SK-N-SH (cell line): ENCODE data around the gene ANKMY1. TPM values are rescaled to one million over a fixed set of nuclear protein-coding genes. Genes with fewer than 3 reads are reported as not detected.

ENCODE experiments used
- CTCF ChIA-PET: fragments of 300-600, 350-600 bp; formaldehyde crosslinking; extraction: SDS; loops from one replicate; lab custom pipeline; 2021; lab: Yijun Ruan, JAX
- POLR2A ChIA-PET: fragments of 350-600 bp; sonication (Branson Sonifier 250); formaldehyde crosslinking; extraction: SDS; loops from one replicate; lab custom pipeline; 2020; ENCODE audit warnings: antibody characterized with exemption, inconsistent platforms; lab: Yijun Ruan, JAX
- DNase-seq: peaks from one replicate; pipeline ENCODE4 v3.0.0; 2012
- H2AFZ ChIP-seq: fragments of 200-600 bp; sonication (generic); 2 replicates; pipeline ENCODE4 v1.8.1; 2016; ENCODE audit warnings: antibody characterized with exemption, mild to moderate bottlenecking, low read depth
- H3F3A ChIP-seq: fragments of 200-600 bp; sonication (generic); replicated peaks from 2 replicates; pipeline ENCODE3; 2016; ENCODE audit warnings: antibody characterized with exemption, mild to moderate bottlenecking; ENCODE audit not compliant: insufficient read depth
- H3K27ac ChIP-seq, 2 experiments: fragments of 200-500 bp in 1 of 2; fragments of 200-600 bp in 1 of 2; sonication (Bioruptor generic) in 1 of 2; sonication (generic), shearing (Covaris generic) in 1 of 2; 2 replicates each; pipeline versions ENCODE4 v1.5.1 to v1.6.1; 2014 to 2016; ENCODE audit warnings: low read depth in 2 of 2, inconsistent platforms in 1 of 2, low read length in 1 of 2, mild to moderate bottlenecking in 1 of 2, mixed read lengths in 1 of 2
- H3K27me3 ChIP-seq: fragments of 200-600 bp; sonication (generic), shearing (Covaris generic); 2 replicates; pipeline ENCODE4 v1.6.1; 2016; ENCODE audit warnings: mixed run types; ENCODE audit not compliant: insufficient read depth
- H3K36me3 ChIP-seq, 2 experiments: fragments of 200-500 bp in 1 of 2; fragments of 200-600 bp in 1 of 2; sonication (Bioruptor generic) in 1 of 2; sonication (generic) in 1 of 2; replicated peaks in 1 of 2; 2 replicates each; pipeline versions ENCODE3 to v1.5.1; 2014 to 2016; ENCODE audit warnings: low read length in 1 of 2, mild to moderate bottlenecking in 1 of 2; ENCODE audit not compliant: insufficient read depth in 2 of 2, control insufficient read depth in 1 of 2
- H3K4me1 ChIP-seq, 2 experiments: fragments of 200-500 bp in 1 of 2; fragments of 200-600 bp in 1 of 2; sonication (Bioruptor generic) in 1 of 2; sonication (generic), shearing (Covaris generic) in 1 of 2; 2 replicates each; pipeline versions ENCODE4 v1.5.1 to v1.6.1; 2014 to 2016; ENCODE audit warnings: low read depth in 1 of 2, low read length in 1 of 2, mixed run types in 1 of 2; ENCODE audit not compliant: insufficient read depth in 2 of 2, control insufficient read depth in 1 of 2
- H3K4me2 ChIP-seq: fragments of 200-600 bp; sonication (generic), shearing (Covaris generic); 2 replicates; pipeline ENCODE4 v1.6.1; 2017; ENCODE audit warnings: mixed run types
- H3K4me3 ChIP-seq, 2 experiments: fragments of 200-500 bp in 1 of 2; fragments of 200-600 bp in 1 of 2; sonication (Bioruptor generic) in 1 of 2; sonication (generic), shearing (Covaris generic) in 1 of 2; 2 replicates each; pipeline versions ENCODE4 v1.5.1 to v1.8.1; 2014 to 2016; ENCODE audit warnings: low read depth in 2 of 2, inconsistent platforms in 1 of 2, low read length in 1 of 2, mild to moderate bottlenecking in 1 of 2, mixed read lengths in 1 of 2, moderate library complexity in 1 of 2
- H3K79me2 ChIP-seq: fragments of 200-600 bp; sonication (generic); 2 replicates; pipeline ENCODE4 v1.8.1; 2017; ENCODE audit warnings: mild to moderate bottlenecking; ENCODE audit not compliant: insufficient read depth
- H3K9ac ChIP-seq: fragments of 200-600 bp; sonication (generic); 2 replicates; pipeline ENCODE4 v1.6.1; 2017; ENCODE audit warnings: mixed run types
- H3K9me2 ChIP-seq: fragments of 200-600 bp; sonication (generic); 2 replicates; pipeline ENCODE4 v1.6.1; 2017; ENCODE audit warnings: mixed run types
- H3K9me3 ChIP-seq: fragments of 200-600 bp; sonication (generic); 2 replicates; pipeline ENCODE4 v1.6.1; 2017; ENCODE audit warnings: mixed run types, mild to moderate bottlenecking, moderate library complexity
- H4K20me1 ChIP-seq: fragments of 200-600 bp; sonication (generic); 2 replicates; pipeline ENCODE4 v1.6.1; 2017; ENCODE audit warnings: mild to moderate bottlenecking, mixed run types; ENCODE audit not compliant: insufficient read depth
- CHD2 ChIP-seq: fragments of 150-350 bp; IDR thresholded peaks from 2 replicates; pipeline ENCODE4 v1.6.1; 2018; ENCODE audit warnings: low read length; ENCODE audit not compliant: partially characterized antibody
- EP300 ChIP-seq, 2 experiments: IDR thresholded peaks; 2 replicates each; pipeline versions ENCODE4 v1.4.0 to v1.6.1; 2012; ENCODE audit warnings: borderline replicate concordance in 1 of 2, low read depth in 1 of 2, low read length in 1 of 2
- EZH2phosphoT487 ChIP-seq: fragments of 200-600 bp; sonication (generic); IDR thresholded peaks from 2 replicates; pipeline ENCODE4 v1.6.1; 2017; ENCODE audit warnings: low read depth, mixed run types, mild to moderate bottlenecking, antibody characterized with exemption, moderate library complexity, borderline replicate concordance
- FOSL2 ChIP-seq: IDR thresholded peaks from 2 replicates; pipeline ENCODE4 v1.4.0; 2012; ENCODE audit warnings: low read depth, mild to moderate bottlenecking, moderate library complexity, borderline replicate concordance
- FOXM1 ChIP-seq: IDR thresholded peaks from 2 replicates; pipeline ENCODE4 v1.4.0; 2012; ENCODE audit warnings: low read depth, mild to moderate bottlenecking
- GABPA ChIP-seq: IDR thresholded peaks from 2 replicates; pipeline ENCODE4 v1.4.0; 2012; ENCODE audit warnings: low read depth, mild to moderate bottlenecking
- GATA2 ChIP-seq: sonication (generic); formaldehyde crosslinking; IDR thresholded peaks from 2 replicates; pipeline ENCODE4 v1.5.0; 2020; ENCODE audit warnings: mild to moderate bottlenecking, missing genetic modification reagents
- MEF2A ChIP-seq: IDR thresholded peaks from 2 replicates; pipeline ENCODE4 v1.4.0; 2012; ENCODE audit warnings: low read depth, borderline replicate concordance
- NFIC ChIP-seq: IDR thresholded peaks from 2 replicates; pipeline ENCODE4 v1.4.0; 2012; ENCODE audit warnings: borderline replicate concordance
- POLR2AphosphoS5 ChIP-seq: IDR thresholded peaks from 2 replicates; pipeline ENCODE4 v1.6.1; 2012; ENCODE audit warnings: low read depth, low read length
- SIN3A ChIP-seq: IDR thresholded peaks from 2 replicates; pipeline ENCODE4 v1.6.1; 2012; ENCODE audit warnings: low read depth, mild to moderate bottlenecking, low read length, moderate library complexity, borderline replicate concordance
- TCF12 ChIP-seq: IDR thresholded peaks from 2 replicates; pipeline ENCODE4 v1.4.0; 2012
- YY1 ChIP-seq: IDR thresholded peaks from 2 replicates; pipeline ENCODE4 v1.4.0; 2012; ENCODE audit warnings: low read depth, mild to moderate bottlenecking
- WGBS: methylation state at CpG from one replicate; pipeline ENCODE4 v1.1.6; 2017; ENCODE audit warnings: low lambda C conversion rate; 5-methylcytosine and 5-hydroxymethylcytosine counted together
- polyA plus RNA-seq, 3 experiments: library from polyadenylated mRNA; depleted of rRNA; stranded (reverse); fragments of >200 nt; gene quantifications; 2 replicates each; pipeline ENCODE4 v1.2.3, GENCODE V29; 2012
- TF ChIP-seq, protein P1 (sequence below): IDR thresholded peaks from 2 replicates; pipeline ENCODE4 v1.6.1; 2012; ENCODE audit warnings: mild to moderate bottlenecking, low read depth, low read length, moderate library complexity
- TF ChIP-seq, protein P2 (sequence below): IDR thresholded peaks from 2 replicates; pipeline ENCODE4 v1.4.0; 2012; ENCODE audit warnings: low read depth, borderline replicate concordance
- TF ChIP-seq, protein P3 (sequence below): fragments of 150-350 bp; IDR thresholded peaks from 2 replicates; pipeline ENCODE4 v1.6.1; 2016; ENCODE audit warnings: mild to moderate bottlenecking, low read depth, low read length
- TF ChIP-seq, protein P4 (sequence below): IDR thresholded peaks from 2 replicates; pipeline ENCODE4 v1.4.0; 2012; ENCODE audit warnings: low read depth, borderline replicate concordance

ANKMY1 gene
- polyA plus RNA-seq, 1 of the 3 experiments (the other 2 are of a cell fraction), result 12.1 TPM

DNA sequence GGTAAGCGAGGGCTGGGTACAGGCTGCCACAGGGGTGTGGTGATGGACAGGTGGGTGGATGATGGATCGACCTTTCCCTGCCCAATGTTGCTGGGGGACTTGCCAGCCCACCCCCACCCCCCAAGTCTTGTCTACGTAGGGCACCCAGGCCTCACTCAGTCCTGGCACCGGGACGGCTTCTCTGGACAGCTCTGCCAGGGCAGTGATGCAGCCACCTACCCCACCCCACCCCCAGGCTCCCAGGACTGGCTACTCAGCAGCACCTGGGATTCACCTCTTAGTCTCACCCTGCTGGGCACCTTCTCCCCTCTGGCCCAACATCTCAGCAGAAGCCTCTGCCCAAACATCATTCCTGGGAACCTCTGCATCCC, 55.7 kb downstream of the ANKMY1 start:
- POLR2A ChIA-PET, result no interaction called here
- WGBS, result 100% methylated on average over 1 of the region's 5 CpGs
- no peaks in the 10 kb centered on the region for H3K27me3 ChIP-seq
- H3K4me3 ChIP-seq, result no peak overlapping the region
- no peaks in the 10 kb centered on the region for H3K79me2 ChIP-seq
- no peak overlapping the region for H2AFZ ChIP-seq
- H3K4me2 ChIP-seq, result no peak overlapping the region
- no peak for DNase-seq
- H4K20me1 ChIP-seq, result no peaks in the 10 kb centered on the region
- no peaks in the 10 kb centered on the region for H3K9me2 ChIP-seq
- TF ChIP-seq MEF2A, result no peak
- no peak for TF ChIP-seq EZH2phosphoT487
- TF ChIP-seq, protein P1, sequence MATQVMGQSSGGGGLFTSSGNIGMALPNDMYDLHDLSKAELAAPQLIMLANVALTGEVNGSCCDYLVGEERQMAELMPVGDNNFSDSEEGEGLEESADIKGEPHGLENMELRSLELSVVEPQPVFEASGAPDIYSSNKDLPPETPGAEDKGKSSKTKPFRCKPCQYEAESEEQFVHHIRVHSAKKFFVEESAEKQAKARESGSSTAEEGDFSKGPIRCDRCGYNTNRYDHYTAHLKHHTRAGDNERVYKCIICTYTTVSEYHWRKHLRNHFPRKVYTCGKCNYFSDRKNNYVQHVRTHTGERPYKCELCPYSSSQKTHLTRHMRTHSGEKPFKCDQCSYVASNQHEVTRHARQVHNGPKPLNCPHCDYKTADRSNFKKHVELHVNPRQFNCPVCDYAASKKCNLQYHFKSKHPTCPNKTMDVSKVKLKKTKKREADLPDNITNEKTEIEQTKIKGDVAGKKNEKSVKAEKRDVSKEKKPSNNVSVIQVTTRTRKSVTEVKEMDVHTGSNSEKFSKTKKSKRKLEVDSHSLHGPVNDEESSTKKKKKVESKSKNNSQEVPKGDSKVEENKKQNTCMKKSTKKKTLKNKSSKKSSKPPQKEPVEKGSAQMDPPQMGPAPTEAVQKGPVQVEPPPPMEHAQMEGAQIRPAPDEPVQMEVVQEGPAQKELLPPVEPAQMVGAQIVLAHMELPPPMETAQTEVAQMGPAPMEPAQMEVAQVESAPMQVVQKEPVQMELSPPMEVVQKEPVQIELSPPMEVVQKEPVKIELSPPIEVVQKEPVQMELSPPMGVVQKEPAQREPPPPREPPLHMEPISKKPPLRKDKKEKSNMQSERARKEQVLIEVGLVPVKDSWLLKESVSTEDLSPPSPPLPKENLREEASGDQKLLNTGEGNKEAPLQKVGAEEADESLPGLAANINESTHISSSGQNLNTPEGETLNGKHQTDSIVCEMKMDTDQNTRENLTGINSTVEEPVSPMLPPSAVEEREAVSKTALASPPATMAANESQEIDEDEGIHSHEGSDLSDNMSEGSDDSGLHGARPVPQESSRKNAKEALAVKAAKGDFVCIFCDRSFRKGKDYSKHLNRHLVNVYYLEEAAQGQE, result no peak
- no peak for TF ChIP-seq GABPA
- TF ChIP-seq TCF12, result no peak
- no peak for TF ChIP-seq POLR2AphosphoS5
- no peak for TF ChIP-seq EP300 (IDR thresholded peaks at IDR 0.05; ENCODE audit: borderline replicate concordance in 1 of 2, low read depth in 1 of 2, low read length in 1 of 2)
- TF ChIP-seq, protein P2, sequence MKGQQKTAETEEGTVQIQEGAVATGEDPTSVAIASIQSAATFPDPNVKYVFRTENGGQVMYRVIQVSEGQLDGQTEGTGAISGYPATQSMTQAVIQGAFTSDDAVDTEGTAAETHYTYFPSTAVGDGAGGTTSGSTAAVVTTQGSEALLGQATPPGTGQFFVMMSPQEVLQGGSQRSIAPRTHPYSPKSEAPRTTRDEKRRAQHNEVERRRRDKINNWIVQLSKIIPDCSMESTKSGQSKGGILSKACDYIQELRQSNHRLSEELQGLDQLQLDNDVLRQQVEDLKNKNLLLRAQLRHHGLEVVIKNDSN, result no peak
- TF ChIP-seq, protein P3, sequence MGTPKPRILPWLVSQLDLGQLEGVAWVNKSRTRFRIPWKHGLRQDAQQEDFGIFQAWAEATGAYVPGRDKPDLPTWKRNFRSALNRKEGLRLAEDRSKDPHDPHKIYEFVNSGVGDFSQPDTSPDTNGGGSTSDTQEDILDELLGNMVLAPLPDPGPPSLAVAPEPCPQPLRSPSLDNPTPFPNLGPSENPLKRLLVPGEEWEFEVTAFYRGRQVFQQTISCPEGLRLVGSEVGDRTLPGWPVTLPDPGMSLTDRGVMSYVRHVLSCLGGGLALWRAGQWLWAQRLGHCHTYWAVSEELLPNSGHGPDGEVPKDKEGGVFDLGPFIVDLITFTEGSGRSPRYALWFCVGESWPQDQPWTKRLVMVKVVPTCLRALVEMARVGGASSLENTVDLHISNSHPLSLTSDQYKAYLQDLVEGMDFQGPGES, result no peak
- TF ChIP-seq NFIC, result no peak
- no peak for TF ChIP-seq GATA2 (CRISPR knock-in tag)
- TF ChIP-seq, protein P4, sequence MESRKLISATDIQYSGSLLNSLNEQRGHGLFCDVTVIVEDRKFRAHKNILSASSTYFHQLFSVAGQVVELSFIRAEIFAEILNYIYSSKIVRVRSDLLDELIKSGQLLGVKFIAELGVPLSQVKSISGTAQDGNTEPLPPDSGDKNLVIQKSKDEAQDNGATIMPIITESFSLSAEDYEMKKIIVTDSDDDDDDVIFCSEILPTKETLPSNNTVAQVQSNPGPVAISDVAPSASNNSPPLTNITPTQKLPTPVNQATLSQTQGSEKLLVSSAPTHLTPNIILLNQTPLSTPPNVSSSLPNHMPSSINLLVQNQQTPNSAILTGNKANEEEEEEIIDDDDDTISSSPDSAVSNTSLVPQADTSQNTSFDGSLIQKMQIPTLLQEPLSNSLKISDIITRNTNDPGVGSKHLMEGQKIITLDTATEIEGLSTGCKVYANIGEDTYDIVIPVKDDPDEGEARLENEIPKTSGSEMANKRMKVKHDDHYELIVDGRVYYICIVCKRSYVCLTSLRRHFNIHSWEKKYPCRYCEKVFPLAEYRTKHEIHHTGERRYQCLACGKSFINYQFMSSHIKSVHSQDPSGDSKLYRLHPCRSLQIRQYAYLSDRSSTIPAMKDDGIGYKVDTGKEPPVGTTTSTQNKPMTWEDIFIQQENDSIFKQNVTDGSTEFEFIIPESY, result no peak
- TF ChIP-seq SIN3A, result no peak
- TF ChIP-seq FOSL2, result no peak
- TF ChIP-seq CHD2, result no peak
- no peak for TF ChIP-seq YY1
- TF ChIP-seq FOXM1, result no peak
- H3K4me1 ChIP-seq, result no peaks in the 10 kb centered on the region
- no peaks in the 10 kb centered on the region for H3F3A ChIP-seq
- no peaks in the 10 kb centered on the region for H3K9me3 ChIP-seq
- H3K9ac ChIP-seq, result no peak overlapping the region
- no peak overlapping the region for H3K27ac ChIP-seq
- peaks cover 0 to 8% of the 10 kb centered on the region in 2 experiments for H3K36me3 ChIP-seq
- CTCF ChIA-PET, result no interaction called here
